CD8-positive, alpha-beta memory T cell (primary cell): ENCODE measurements around the gene SDCCAG8. TPM values are rescaled to one million over a fixed set of nuclear protein-coding genes. Genes with fewer than 3 reads are reported as not detected.

Experiments used
- CTCF ChIA-PET: fragments of 350-600 bp; sonication (Branson Sonifier 250); formaldehyde crosslinking; loops from one replicate; lab custom pipeline; 2021; ENCODE audit warnings: antibody characterized with exemption; lab: Charles Lee
- POLR2A ChIA-PET: fragments of 350-600 bp; sonication (Branson Sonifier 250); formaldehyde crosslinking; loops from one replicate; lab custom pipeline; 2021; ENCODE audit warnings: antibody characterized with exemption; lab: Charles Lee
- DNase-seq, 5 donors: peaks; one replicate each; pipeline versions ENCODE4 v3.0.0 to v3.0.0-alpha.2; 2020 to 2022; ENCODE audit warnings: mixed read lengths in 1 of 5
- H3K27ac ChIP-seq: one replicate; pipeline ENCODE4 v1.7.0; 2013; ENCODE audit warnings: low read depth, mild to moderate bottlenecking, low read length, moderate library complexity
- H3K27me3 ChIP-seq: 2 replicates; pipeline ENCODE4 v1.7.0; 2013; ENCODE audit warnings: low read length, mild to moderate bottlenecking; ENCODE audit not compliant: insufficient read depth, poor library complexity, severe bottlenecking
- H3K36me3 ChIP-seq: 2 replicates; pipeline ENCODE4 v1.7.0; 2013; ENCODE audit warnings: mild to moderate bottlenecking, low read length, moderate library complexity; ENCODE audit not compliant: insufficient read depth
- H3K4me1 ChIP-seq: 2 replicates; pipeline ENCODE4 v1.7.0; 2013; ENCODE audit warnings: mild to moderate bottlenecking, low read length, moderate library complexity; ENCODE audit not compliant: insufficient read depth
- H3K4me3 ChIP-seq: 2 replicates; pipeline ENCODE4 v1.7.0; 2013; ENCODE audit warnings: mild to moderate bottlenecking, low read length
- H3K9me3 ChIP-seq: 2 replicates; pipeline ENCODE4 v1.7.0; 2013; ENCODE audit warnings: mild to moderate bottlenecking, low read length
- H3K27ac Mint-ChIP-seq, 8 donors: one replicate each; pipeline ENCODE4 v1.8.0; 2020 to 2021; ENCODE audit warnings: mixed read lengths in 8 of 8, mild to moderate bottlenecking in 6 of 8, inconsistent platforms in 3 of 8, moderate library complexity in 3 of 8
- H3K27me3 Mint-ChIP-seq, 2 donors: one replicate each; pipeline ENCODE4 v1.8.0; 2020 to 2021; ENCODE audit warnings: mixed read lengths in 2 of 2, mild to moderate bottlenecking in 1 of 2, moderate library complexity in 1 of 2
- H3K36me3 Mint-ChIP-seq, 3 donors: one replicate each; pipeline ENCODE4 v1.8.0; 2020 to 2021; ENCODE audit warnings: mixed read lengths in 3 of 3, inconsistent platforms in 1 of 3, mild to moderate bottlenecking in 1 of 3
- H3K4me1 Mint-ChIP-seq, 3 donors: one replicate each; pipeline ENCODE4 v1.8.0; 2020 to 2021; ENCODE audit warnings: mixed read lengths in 3 of 3, inconsistent platforms in 1 of 3, mild to moderate bottlenecking in 1 of 3
- H3K4me3 Mint-ChIP-seq, 7 donors: one replicate each; pipeline ENCODE4 v1.8.0; 2020 to 2021; ENCODE audit warnings: mixed read lengths in 7 of 7, mild to moderate bottlenecking in 6 of 7, moderate library complexity in 4 of 7, inconsistent platforms in 2 of 7
- H3K9me3 Mint-ChIP-seq, 5 donors: one replicate each; pipeline ENCODE4 v1.8.0; 2020 to 2022; ENCODE audit warnings: mixed read lengths in 5 of 5, mild to moderate bottlenecking in 3 of 5, moderate library complexity in 2 of 5, inconsistent platforms in 1 of 5
- polyA plus RNA-seq: library from polyadenylated mRNA; unstranded; fragments of 300-500 nt; fragmentation: Illumina TruSeq; gene quantifications from one replicate; pipeline ENCODE4 v1.2.3, GENCODE V29; 2021
- total RNA-seq, 2 experiments: library from RNA; stranded (reverse); gene quantifications; one replicate each; pipeline ENCODE4 v1.2.3, GENCODE V29; 2021

Gene SDCCAG8
- total and polyA plus RNA-seq, 3 experiments from 2014 or later = 17.8 to 22.3 (median 18.3) TPM

DNA sequence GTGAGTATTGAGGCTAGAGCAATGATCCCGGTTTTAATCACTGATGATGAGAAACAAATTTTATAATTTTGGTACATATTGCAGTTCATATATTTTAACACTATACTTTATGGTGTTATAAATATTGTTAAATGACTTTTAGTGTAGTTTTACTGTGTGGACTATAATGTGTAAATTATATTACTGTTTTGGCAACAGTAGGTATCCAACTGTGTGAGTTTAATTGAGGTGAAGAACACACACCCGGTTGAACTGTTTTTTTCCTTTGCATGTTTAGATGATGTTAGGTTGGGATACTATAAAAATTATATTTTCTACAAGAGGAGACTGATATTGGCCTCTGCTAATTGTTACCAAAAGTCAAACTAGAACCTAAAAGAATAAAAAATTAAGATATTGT is 166.5 kb downstream of the SDCCAG8 start:
- Mint-ChIP-seq H3K4me1 (peaks cover 14 to 18% (median 17%) of the 10 kb centered on the region in 3 donors), H3K9me3 (no peaks in the 10 kb centered on the region), H3K4me3 (no peak overlapping the region), H3K27me3 (no peaks in the 10 kb centered on the region), H3K27ac (no peak overlapping the region), H3K36me3 (peaks cover 7 to 17% (median 13%) of the 10 kb centered on the region in 3 donors)
- Histone ChIP-seq H3K27ac (no peak overlapping the region), H3K4me1 (peaks cover 11% of the 10 kb centered on the region), H3K4me3 (no peak overlapping the region), H3K27me3 (no peaks in the 10 kb centered on the region), H3K36me3 (no peaks in the 10 kb centered on the region), H3K9me3 (no peaks in the 10 kb centered on the region)
- no peak for DNase-seq
- POLR2A ChIA-PET = no interaction called here
- CTCF ChIA-PET = no interaction called here

DNA sequence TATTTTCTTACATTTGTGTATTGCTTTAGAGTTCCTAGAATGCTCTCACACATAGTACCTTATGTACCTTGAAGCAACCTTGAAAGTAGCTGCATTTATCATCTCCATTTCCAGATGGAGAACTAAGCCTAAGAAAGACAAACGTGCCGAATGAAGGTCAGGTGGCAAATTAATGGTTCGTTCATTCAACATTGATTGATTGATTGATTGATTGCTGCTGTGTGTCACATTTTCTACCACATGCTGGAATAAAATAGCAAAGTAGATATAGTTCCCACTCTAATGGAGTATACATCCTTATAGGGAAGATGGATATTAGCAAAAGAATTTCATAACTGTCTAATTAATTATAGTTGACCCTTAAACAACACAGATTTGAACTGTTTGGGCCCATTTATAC is 172.2 kb downstream of the SDCCAG8 start:
- no peaks in the 10 kb centered on the region for H3K27me3 Mint-ChIP-seq
- no peaks in the 10 kb centered on the region for H3K9me3 ChIP-seq
- H3K36me3 ChIP-seq = peaks cover 4% of the 10 kb centered on the region
- H3K9me3 Mint-ChIP-seq = no peaks in the 10 kb centered on the region
- CTCF ChIA-PET = no interaction called here
- H3K36me3 Mint-ChIP-seq = peaks cover 16 to 36% (median 17%) of the 10 kb centered on the region in 3 donors
- DNase-seq = no peak
- no peak overlapping the region for H3K4me3 ChIP-seq
- H3K4me1 Mint-ChIP-seq = no peaks in the 10 kb centered on the region
- H3K4me1 ChIP-seq = no peaks in the 10 kb centered on the region
- H3K27ac Mint-ChIP-seq = no peak overlapping the region
- no peak overlapping the region for H3K4me3 Mint-ChIP-seq
- POLR2A ChIA-PET = no interaction called here
- no peaks in the 10 kb centered on the region for H3K27me3 ChIP-seq
- no peak overlapping the region for H3K27ac ChIP-seq

DNA sequence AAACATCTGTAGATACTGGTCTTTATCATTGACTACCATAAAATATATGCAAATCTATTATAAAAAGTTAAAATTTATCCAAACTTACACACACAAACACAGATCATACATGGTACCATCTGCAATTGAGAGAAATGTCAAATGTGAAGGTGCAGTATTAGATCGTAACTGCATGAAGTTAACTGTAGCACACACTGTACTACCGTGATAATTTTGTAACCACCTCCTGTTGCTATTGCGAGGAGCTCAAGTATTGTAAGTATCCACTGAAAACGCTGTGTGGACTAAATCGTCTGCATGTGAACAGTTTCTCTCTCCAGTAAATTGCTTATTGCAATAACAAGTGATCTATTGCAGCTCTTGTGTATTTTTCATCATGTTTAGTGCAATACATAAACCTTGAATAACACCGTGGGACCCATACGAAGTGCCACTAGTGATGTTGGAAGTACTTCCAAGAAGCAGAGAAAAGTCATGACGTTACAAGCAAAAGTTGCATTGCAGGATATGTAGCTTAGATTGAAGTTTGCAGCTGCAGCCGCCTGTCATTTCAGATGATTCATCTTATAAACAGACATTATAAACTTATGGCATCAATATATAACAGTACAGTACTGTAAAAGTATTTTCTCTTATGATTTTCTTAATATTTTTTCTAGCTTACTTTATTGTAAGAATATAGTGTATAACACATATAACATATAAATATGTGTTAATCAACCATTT is 172.9 kb downstream of the SDCCAG8 start:
- H3K36me3 ChIP-seq = peaks cover 4% of the 10 kb centered on the region
- Mint-ChIP-seq H3K4me1 (no peaks in the 10 kb centered on the region), H3K27me3 (no peaks in the 10 kb centered on the region), H3K27ac (no peak overlapping the region), H3K36me3 (peaks cover 16 to 36% (median 17%) of the 10 kb centered on the region in 3 donors), H3K4me3 (no peak overlapping the region), H3K9me3 (no peaks in the 10 kb centered on the region)
- H3K9me3 ChIP-seq = no peaks in the 10 kb centered on the region
- DNase-seq = no peak
- no peaks in the 10 kb centered on the region for H3K27me3 ChIP-seq
- CTCF ChIA-PET = no interaction called here
- no peak overlapping the region for H3K4me3 ChIP-seq
- no peaks in the 10 kb centered on the region for H3K4me1 ChIP-seq
- H3K27ac ChIP-seq = no peak overlapping the region
- POLR2A ChIA-PET = no interaction called here

DNA sequence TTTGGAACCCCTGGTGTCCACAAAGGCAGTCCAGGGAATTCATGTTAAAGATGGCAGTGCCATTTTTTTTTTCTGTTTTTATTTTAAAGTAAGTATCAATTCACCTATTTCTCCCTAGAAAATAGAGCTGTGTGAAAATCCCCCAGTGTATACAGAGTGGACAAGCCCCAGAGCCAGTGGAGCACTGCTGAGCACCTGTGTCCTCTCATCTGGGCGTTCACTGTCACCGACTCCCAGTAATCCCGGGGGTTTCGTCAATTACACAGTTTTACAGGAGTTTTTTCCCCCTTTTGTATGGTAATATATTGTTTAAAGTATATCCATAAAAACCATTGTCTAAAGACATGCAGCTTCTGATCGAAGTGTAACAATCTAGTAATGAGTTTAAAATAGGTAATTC is 175.8 kb downstream of the SDCCAG8 start:
- Mint-ChIP-seq H3K4me1 (no peaks in the 10 kb centered on the region), H3K9me3 (no peaks in the 10 kb centered on the region), H3K36me3 (peaks cover 16 to 30% (median 18%) of the 10 kb centered on the region in 3 donors), H3K27ac (no peak overlapping the region), H3K27me3 (no peaks in the 10 kb centered on the region), H3K4me3 (no peak overlapping the region)
- POLR2A ChIA-PET = no interaction called here
- no peak for DNase-seq
- Histone ChIP-seq H3K9me3 (no peaks in the 10 kb centered on the region), H3K27ac (no peak overlapping the region), H3K4me1 (no peaks in the 10 kb centered on the region), H3K27me3 (no peaks in the 10 kb centered on the region), H3K36me3 (peaks cover 4% of the 10 kb centered on the region), H3K4me3 (no peak overlapping the region)
- CTCF ChIA-PET = no interaction called here

DNA sequence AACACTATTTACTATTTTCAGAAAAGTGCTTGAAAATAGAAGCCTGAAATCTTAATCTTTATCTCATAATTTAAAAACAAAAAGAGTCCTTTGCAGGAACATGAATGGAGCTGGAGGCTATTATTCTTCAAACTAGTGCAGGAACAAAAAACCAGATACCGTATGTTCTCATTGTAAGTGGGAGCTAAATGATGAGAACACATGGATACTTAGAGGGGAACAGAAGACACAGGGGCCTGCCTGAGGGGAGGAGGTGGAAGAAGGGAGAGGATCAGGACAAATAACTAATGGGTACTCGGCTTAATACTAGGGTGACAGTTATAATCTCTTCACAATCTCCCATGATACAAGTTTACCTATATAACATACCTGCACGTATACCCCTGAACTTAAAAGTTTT is 176.3 kb downstream of the SDCCAG8 start:
- no peak for DNase-seq
- H3K27ac ChIP-seq = no peak overlapping the region
- ChIA-PET CTCF (no interaction called here), POLR2A (no interaction called here)
- no peaks in the 10 kb centered on the region for H3K27me3 Mint-ChIP-seq
- H3K4me3 ChIP-seq = no peak overlapping the region
- no peaks in the 10 kb centered on the region for H3K4me1 ChIP-seq
- no peak overlapping the region for H3K27ac Mint-ChIP-seq
- H3K9me3 ChIP-seq = no peaks in the 10 kb centered on the region
- no peaks in the 10 kb centered on the region for H3K4me1 Mint-ChIP-seq
- peaks cover 14 to 26% (median 15%) of the 10 kb centered on the region in 3 donors for H3K36me3 Mint-ChIP-seq
- H3K36me3 ChIP-seq = peaks cover 4% of the 10 kb centered on the region
- H3K4me3 Mint-ChIP-seq = no peak overlapping the region
- H3K27me3 ChIP-seq = no peaks in the 10 kb centered on the region
- H3K9me3 Mint-ChIP-seq = no peaks in the 10 kb centered on the region

DNA sequence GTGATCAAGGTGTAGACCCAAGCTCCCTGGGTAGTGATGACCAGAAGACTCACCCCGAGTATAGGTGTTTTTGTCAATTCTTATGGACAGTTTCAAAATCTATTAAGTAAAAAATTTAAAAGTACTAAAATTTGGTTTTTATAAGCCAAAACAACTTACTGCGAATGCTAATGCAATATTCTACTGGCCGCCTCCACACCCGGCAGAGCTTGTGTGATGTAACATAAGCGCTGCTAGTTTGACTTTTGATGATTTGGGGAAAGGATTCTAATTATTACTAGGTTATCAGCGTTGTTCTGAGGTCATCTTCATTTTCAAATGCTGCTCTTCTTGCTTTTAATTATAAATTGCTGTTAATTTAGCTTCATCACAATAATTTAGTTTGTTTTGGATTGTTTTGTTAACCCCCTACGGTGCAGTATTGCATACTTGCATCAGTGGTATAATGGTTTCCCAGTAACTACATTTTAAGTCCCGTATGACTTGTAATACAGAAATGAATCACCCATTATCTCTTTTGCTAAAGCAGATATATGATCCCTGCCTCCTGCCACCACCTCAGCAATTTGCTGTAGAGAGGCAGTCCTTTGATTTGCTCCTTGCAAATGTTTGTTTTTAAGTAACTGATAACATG is 178.0 kb downstream of the SDCCAG8 start:
- H3K4me3 ChIP-seq = no peak overlapping the region
- ChIA-PET POLR2A (no interaction called here), CTCF (no interaction called here)
- no peaks in the 10 kb centered on the region for H3K9me3 ChIP-seq
- Mint-ChIP-seq H3K4me1 (no peaks in the 10 kb centered on the region), H3K9me3 (no peaks in the 10 kb centered on the region), H3K4me3 (no peak overlapping the region), H3K27me3 (no peaks in the 10 kb centered on the region), H3K27ac (no peak overlapping the region), H3K36me3 (peaks cover 9 to 19% (median 10%) of the 10 kb centered on the region in 3 donors)
- DNase-seq = no peak
- no peaks in the 10 kb centered on the region for H3K36me3 ChIP-seq
- H3K4me1 ChIP-seq = no peaks in the 10 kb centered on the region
- H3K27me3 ChIP-seq = no peaks in the 10 kb centered on the region
- H3K27ac ChIP-seq = no peak overlapping the region

DNA sequence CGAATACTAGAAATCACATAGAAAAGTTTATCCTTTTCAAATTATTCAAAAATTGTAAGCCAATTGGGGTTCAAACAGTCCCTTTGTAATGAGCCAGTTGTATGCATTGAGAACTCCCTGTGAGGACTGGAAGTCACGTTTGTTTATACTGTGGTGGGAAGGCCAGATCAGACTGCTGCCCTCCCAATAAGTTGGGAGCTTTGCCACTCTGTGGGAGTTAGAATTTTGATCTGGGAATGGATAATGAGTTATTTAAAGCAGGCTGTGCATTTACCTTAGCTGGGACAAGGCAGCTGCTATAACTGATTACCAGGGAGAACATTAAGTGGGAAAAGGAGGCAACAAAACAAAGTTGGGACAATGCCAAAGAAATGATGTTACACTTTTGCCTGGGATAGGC is 178.8 kb downstream of the SDCCAG8 start:
- H3K36me3 Mint-ChIP-seq = peaks cover 9 to 16% (median 9%) of the 10 kb centered on the region in 3 donors
- Histone ChIP-seq H3K4me1 (no peaks in the 10 kb centered on the region), H3K9me3 (no peaks in the 10 kb centered on the region), H3K27ac (no peak overlapping the region), H3K27me3 (no peaks in the 10 kb centered on the region), H3K36me3 (no peaks in the 10 kb centered on the region), H3K4me3 (no peak overlapping the region)
- H3K27me3 Mint-ChIP-seq = no peaks in the 10 kb centered on the region
- no peak overlapping the region for H3K4me3 Mint-ChIP-seq
- CTCF ChIA-PET = no interaction called here
- H3K4me1 Mint-ChIP-seq = no peaks in the 10 kb centered on the region
- no peaks in the 10 kb centered on the region for H3K9me3 Mint-ChIP-seq
- H3K27ac Mint-ChIP-seq = no peak overlapping the region
- POLR2A ChIA-PET = no interaction called here
- no peak for DNase-seq

DNA sequence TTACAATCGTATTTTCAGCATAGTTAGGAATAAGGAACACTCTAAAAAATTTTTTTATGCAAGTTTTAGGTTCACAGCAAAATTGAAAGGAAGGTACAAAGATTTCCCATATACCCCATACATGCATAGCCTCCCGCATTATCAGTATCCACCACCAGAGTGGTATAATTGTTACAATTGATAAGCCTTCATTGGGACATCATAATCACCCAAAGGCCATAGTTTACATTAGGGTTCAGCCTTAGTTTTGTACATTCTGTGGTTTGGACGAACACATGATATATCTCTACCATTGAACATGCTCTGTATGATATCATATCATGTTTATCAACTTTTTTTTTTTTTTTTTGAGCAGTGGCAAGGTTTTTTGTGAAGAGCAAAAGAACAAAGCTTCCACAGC is 180.0 kb downstream of the SDCCAG8 start:
- peaks cover 4 to 12% (median 5%) of the 10 kb centered on the region in 3 donors for H3K36me3 Mint-ChIP-seq
- Histone ChIP-seq H3K4me3 (no peak overlapping the region), H3K9me3 (no peaks in the 10 kb centered on the region), H3K27me3 (no peaks in the 10 kb centered on the region), H3K27ac (no peak overlapping the region), H3K4me1 (no peaks in the 10 kb centered on the region), H3K36me3 (no peaks in the 10 kb centered on the region)
- no peak overlapping the region for H3K27ac Mint-ChIP-seq
- ChIA-PET CTCF (no interaction called here), POLR2A (no interaction called here)
- no peaks in the 10 kb centered on the region for H3K4me1 Mint-ChIP-seq
- DNase-seq = no peak
- no peaks in the 10 kb centered on the region for H3K9me3 Mint-ChIP-seq
- no peak overlapping the region for H3K4me3 Mint-ChIP-seq
- no peaks in the 10 kb centered on the region for H3K27me3 Mint-ChIP-seq
